D721Med (cell line): ENCODE measurements around the gene WDR27.

Source experiments
- DNase-seq: peaks from one replicate; pipeline ENCODE4 v3.0.0; 2011; ENCODE audit warnings: low spot score; ENCODE audit not compliant: insufficient read length
- FAIRE-seq: peaks from 2 replicates; lab custom pipeline; 2011; peaks lifted over from hg19 to GRCh38; lab: Jason Lieb, UNC
- TF ChIP-seq, protein P1 (sequence below): IDR thresholded peaks from 2 replicates; pipeline ENCODE4 v1.5.1; 2012; ENCODE audit warnings: mild to moderate bottlenecking, control low read depth; ENCODE audit not compliant: insufficient read depth; ENCODE audit errors: missing control alignments

WDR27 gene

DNA sequence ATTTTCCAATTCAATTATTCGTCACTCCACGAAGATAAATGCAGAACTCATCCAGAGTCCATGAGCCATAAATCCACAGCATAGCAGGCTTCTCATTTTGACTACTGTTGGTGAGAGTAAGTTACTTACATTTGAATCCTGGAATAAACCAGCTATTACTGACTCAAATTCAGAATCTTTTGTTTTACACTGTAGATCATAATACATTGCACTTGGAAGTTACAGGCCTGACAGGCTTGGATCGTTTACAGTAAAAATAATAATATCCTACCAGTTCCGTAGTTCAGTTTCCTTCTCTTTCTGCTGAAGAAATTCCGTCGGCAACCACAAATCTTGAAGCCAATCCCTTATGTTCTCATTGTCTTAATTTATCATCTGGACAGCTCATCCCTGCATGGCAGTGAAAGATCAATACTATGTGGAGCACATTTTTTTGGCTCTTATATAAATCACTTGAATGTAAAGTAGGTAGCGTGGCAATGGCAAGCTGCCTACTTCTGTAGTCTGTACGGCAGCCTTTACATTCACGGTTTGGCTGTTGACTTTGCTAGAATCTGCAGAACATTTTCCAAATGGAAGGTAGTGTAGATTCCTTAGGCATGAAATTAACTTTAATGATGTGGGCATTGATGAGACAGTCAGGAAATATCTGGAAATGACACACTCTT is 142.9 kb downstream of the WDR27 start:
- DNase-seq (no peak), FAIRE-seq (no peak)
- TF ChIP-seq, protein P1, sequence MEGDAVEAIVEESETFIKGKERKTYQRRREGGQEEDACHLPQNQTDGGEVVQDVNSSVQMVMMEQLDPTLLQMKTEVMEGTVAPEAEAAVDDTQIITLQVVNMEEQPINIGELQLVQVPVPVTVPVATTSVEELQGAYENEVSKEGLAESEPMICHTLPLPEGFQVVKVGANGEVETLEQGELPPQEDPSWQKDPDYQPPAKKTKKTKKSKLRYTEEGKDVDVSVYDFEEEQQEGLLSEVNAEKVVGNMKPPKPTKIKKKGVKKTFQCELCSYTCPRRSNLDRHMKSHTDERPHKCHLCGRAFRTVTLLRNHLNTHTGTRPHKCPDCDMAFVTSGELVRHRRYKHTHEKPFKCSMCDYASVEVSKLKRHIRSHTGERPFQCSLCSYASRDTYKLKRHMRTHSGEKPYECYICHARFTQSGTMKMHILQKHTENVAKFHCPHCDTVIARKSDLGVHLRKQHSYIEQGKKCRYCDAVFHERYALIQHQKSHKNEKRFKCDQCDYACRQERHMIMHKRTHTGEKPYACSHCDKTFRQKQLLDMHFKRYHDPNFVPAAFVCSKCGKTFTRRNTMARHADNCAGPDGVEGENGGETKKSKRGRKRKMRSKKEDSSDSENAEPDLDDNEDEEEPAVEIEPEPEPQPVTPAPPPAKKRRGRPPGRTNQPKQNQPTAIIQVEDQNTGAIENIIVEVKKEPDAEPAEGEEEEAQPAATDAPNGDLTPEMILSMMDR: no peak

DNA sequence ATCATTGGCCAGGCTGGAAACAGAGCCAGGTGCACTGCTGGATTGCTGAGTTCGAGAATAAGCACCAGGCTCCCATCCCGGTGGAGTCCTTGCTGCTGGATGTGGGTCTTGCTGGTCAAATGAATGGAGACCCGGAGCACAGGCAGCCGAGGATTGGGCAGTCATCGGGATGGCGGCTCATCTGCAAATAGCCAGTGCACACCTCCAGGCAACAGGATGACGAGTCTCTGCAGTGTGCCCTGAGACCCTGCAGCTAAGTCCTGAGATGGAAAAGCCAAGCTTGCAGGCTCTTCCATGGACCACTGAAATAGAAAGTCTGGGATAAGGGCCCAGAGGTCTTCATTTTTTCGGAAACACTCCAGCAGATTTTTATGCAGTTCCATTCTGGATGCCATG is 143.5 kb downstream of the WDR27 start:
- FAIRE-seq (no peak), DNase-seq (no peak)
- TF ChIP-seq, protein P1: no peak

DNA sequence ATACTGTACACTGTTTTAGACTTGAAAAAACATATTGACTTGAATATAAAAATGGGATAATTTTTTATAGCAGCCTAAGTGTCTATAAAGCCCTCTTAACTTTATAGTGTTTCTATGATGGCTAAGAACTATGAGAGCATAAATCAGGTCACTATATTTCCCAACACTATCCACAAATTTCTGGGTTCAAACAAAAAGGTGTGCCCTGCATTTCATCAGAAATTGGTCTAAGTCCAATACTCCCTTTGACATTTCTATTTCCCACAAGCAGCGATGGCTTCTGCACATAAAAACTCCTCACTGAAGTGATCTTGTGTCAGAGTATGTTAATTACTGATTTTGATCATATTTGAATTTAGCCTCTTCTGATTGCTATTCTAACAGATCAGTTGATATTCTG is 143.9 kb downstream of the WDR27 start:
- TF ChIP-seq, protein P1: no peak
- DNase-seq: no peak
- FAIRE-seq: no peak

DNA sequence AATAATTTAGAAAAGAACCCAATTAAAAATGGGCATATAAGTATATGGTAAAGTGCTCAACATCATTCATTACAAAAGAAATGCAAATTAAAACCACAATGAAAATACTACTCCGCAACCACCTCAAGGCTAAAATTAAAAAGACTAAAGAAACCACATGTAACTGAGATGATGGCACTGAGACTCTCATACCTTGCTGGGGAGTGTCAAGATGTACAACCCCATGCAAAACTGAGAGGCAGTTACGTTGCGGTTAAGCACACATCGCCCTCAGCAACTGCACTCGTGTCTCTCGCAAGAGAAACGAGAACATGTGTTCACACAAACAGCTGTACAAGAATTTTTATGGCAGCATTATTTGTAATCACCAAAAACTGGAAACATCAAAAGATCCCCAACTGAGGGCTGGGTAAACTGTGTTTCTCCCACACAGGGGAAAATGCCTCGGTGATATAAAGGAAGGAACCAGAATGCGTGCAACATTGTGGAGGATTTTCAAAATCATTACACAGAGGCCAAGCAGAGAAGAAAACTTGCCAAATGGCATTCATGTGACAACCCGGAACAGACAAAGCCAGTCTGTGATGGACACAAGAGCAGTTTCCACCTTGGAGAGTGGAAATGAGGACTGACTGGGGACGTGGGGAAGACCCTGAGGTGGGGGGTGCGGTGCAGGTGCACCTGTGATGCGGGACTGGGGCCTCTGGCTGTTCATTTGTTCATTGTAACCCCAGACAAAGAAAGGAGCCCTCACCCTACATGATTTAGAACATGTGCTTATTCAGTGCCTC is 144.9 kb downstream of the WDR27 start:
- FAIRE-seq: no peak
- DNase-seq: no peak
- TF ChIP-seq, protein P1: no peak

DNA sequence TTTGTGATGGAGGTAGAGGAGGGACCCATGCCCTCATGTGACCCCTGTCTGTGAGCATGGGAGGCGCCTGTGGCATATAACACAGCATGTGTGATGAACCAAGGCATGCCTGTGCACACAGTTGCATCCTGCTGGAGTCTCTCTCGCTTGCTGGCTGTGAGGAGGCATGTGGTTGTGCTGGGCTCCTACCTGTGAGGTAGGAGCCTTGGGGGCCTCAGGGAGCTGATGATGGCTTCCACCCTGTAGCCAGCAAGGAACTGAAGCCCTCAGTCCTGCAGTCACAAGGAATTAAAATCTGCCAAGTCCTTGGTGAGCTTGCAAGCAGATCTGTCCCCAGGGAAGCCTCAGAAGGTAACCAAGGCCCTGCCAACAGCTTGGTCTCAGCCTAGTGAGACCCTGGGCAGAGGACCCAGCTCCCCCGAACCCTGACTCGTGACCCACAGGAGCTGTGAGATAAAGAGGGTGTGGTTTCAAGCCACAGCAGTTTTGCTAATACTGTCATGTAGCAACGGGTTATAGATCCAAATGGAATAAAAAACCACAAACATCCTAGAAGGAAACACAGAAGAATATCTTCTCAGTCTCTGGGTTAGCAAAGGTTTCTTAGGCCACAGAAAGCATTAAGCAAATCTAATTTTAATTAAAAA is 145.7 kb downstream of the WDR27 start:
- TF ChIP-seq, protein P1: no peak
- no peak for FAIRE-seq
- no peak for DNase-seq

DNA sequence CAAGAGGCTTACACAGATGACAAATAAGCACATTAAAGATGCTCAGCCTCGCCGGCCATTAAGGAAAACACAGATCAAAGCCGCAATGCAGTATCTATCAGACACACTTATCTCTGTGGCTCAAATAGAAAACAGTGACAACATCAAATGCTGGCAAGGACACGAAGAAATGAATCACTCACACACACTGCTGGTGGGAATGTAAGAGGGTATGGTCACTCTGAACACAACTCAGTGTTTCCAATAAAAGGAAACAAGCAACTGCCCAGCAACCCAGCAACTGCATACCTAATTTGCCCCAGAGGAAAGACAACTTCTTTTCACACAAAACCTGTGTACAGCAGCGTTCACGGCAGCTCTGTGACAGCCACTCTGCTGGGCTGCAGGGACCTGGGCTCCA is 155.8 kb downstream of the WDR27 start:
- TF ChIP-seq, protein P1: no peak
- no peak for FAIRE-seq
- DNase-seq: no peak
